Subcutaneous adipose tissue (tissue), 4 donors: Measurements from ENCODE around the gene CFH. TPM values are rescaled to one million over a fixed set of nuclear protein-coding genes. Genes with fewer than 3 reads are reported as not detected.

ENCODE experiments used
- total RNA-seq, 4 donors: library from RNA; depleted of rRNA; stranded (reverse); fragments of >200 nt; gene quantifications; one replicate each; pipeline ENCODE4 v1.1.0, GENCODE V29; 2016
- TF ChIP-seq, protein P1 (sequence below): fragments of 450-650 bp; IDR thresholded peaks from one replicate; pipeline ENCODE4 v1.5.1; 2016; ENCODE audit warnings: low read depth, mild to moderate bottlenecking, control low read depth, antibody characterized with exemption, moderate library complexity

CFH gene
- total RNA-seq, 4 donors from 2014 or later, result 40.7 to 434 (median 374) TPM

DNA sequence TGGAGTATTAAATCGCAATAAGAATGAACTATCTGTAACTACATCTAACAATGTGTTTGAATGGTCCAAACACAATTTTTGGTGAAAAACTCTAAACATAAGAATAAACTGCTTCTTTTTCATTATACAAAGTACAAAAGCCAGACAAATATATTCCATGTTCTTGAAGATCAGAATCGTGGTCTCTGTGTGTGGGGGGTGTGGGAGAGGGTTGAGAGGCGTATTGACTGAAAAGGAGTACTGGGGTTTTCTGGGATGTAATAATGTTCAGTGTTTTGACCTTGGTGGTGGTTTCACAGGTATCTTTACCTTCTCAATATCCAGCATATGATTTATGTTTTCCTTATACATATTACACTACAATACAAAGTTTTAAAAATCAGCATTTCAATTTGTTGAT lies 764 bp upstream of the CFH start:
- TF ChIP-seq, protein P1, sequence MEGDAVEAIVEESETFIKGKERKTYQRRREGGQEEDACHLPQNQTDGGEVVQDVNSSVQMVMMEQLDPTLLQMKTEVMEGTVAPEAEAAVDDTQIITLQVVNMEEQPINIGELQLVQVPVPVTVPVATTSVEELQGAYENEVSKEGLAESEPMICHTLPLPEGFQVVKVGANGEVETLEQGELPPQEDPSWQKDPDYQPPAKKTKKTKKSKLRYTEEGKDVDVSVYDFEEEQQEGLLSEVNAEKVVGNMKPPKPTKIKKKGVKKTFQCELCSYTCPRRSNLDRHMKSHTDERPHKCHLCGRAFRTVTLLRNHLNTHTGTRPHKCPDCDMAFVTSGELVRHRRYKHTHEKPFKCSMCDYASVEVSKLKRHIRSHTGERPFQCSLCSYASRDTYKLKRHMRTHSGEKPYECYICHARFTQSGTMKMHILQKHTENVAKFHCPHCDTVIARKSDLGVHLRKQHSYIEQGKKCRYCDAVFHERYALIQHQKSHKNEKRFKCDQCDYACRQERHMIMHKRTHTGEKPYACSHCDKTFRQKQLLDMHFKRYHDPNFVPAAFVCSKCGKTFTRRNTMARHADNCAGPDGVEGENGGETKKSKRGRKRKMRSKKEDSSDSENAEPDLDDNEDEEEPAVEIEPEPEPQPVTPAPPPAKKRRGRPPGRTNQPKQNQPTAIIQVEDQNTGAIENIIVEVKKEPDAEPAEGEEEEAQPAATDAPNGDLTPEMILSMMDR, result no peak

DNA sequence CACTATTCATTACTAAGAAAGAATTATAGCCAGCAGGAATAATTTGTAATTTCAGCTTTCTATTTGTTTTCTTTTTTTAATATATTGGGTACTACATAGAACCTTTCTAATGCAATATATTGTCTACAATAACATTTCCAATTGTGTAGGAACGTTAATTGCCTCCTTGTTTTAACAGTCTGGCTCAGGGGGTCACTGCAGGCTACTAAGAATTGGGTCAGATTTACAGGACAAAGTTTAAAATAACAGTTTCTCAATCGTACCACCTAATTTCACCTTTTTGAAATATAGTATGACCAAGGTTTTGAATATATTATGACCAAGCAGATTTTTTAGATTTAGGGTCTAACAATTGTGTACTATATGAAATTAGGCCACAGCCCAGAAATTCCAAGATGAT lies 2.4 kb downstream of the CFH start:
- TF ChIP-seq, protein P1, result no peak

DNA sequence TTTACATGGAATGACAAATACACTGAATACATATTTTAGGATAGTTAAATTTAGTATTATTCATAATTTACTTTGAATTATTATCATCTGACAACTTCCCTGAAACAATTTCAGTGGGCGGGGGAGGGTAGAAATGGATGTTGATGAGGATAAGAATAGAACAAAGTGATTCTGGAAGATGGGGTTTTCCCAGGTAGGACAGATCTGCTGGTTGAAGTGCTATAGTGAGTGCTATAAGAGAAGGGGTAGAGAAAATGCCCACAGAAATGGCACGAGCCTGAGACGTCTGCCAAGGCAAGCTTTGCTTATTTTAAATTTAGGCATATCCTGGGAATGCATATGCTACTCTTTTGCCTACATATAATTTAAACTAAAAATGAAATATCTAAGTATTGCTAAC lies 3.2 kb downstream of the CFH start:
- TF ChIP-seq, protein P1, result no peak

DNA sequence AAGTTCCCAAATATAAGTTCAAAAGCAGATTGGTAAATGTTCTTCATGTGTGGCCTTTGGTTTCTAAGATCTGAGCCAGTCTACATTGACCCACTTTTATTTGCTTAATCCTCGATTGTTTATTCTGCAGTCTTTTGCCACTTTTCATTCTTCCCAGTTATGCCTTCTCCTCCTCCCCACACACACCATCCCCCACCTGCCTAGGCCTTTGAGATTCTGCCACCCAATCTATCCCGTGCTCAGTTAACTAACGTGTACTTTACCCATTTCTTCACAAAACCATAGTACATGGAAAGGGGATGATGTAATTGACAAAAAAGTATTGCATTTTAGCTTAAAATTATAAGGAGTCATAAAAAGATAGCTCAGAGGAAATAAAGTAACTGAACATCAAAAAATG lies 3.7 kb downstream of the CFH start:
- TF ChIP-seq, protein P1, result no peak

DNA sequence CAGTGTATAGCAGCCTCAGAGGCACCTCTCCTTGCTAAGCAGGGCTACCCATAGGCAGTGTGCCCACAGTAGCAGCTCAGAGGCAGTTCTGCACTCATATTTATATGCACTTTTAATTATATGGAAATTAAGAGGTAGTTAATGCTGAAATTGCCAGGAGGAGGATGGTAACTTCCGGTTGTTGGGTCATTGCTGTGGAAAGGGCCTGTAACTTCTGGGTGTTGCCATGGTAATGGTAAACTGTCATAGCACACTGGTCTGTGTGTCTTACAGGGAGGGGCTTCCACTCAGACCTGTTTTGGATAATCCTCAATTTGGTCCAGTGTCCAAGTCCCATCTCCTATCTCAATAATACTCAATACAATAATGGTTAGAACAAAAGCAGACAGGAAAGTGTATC lies 7.6 kb downstream of the CFH start:
- TF ChIP-seq, protein P1, result no peak

DNA sequence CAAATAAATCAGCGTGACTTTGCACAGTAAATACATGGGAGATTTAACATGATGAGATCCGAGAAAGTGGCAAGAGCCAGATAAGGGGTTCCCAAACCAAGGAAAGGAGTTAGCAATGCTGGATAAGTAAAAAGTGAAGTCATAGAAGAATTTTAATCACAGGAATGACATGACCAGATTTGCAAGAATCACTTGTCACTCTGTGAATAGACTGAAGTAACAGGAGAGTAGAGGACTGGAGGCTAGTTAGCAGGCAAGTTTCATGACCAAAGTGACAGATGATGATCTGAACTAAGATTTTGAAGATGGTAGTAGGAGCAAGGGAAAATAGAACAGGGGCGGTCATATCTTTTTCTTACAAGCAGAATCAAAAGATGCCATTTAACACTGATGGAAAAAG lies 8.4 kb downstream of the CFH start:
- TF ChIP-seq, protein P1, result no peak

DNA sequence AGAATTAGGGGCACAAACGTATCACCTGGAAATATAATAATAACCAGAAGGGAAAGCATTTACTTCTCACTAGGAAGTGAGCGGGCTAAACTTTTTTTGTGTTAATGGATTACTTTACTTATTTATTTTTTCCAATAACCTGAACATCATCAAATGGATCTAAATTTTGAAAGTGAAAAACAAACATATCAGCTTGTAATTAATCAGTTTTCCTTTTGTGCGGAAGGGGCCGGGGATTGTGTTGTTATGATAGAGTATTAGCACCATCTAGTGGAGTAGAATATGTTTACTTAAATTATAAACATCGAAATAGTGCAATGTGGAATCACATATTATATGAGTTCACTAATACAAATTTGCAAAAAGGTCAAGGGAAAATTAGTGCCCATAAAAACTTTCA lies 9.0 kb downstream of the CFH start:
- TF ChIP-seq, protein P1, result no peak

DNA sequence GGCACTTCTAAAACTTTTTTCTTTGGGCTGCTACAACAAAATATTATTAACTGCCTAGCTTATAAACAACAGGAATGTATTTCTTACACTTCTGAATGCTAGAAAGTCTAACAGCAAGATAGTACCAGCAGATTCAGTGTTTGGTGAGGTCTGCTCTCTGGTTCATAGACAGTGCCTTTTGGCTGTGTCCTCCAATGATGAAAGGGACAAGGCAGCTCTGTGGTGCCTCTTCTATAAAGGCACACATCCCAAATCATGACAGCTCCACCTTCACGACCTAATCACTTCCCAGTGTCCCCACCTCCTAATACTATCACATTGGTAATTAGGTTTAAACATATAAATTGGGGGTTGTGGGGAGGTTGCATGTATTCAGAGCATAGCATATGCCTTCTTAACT lies 9.5 kb downstream of the CFH start:
- TF ChIP-seq, protein P1, result no peak
